H9 (cell line): ENCODE results near the gene PLEKHA5. TPM values are rescaled to one million over a fixed set of nuclear protein-coding genes. Genes with fewer than 3 reads are reported as not detected.

Source experiments
- DNase-seq: peaks from one replicate; pipeline ENCODE4 v3.0.0-alpha.2; 2017
- H2AFZ ChIP-seq: one replicate; pipeline ENCODE4 v1.6.1; 2013; ENCODE audit warnings: mild to moderate bottlenecking, low read length, control low read depth, moderate library complexity
- H2AK5ac ChIP-seq: 2 replicates; pipeline ENCODE4 v1.6.1; 2013; ENCODE audit warnings: low read length, control low read depth, mixed read lengths; ENCODE audit not compliant: insufficient read length
- H2BK120ac ChIP-seq: one replicate; pipeline ENCODE4 v1.6.1; 2013; ENCODE audit warnings: low read depth, mild to moderate bottlenecking, low read length, control low read depth, inconsistent platforms; ENCODE audit not compliant: poor library complexity, severe bottlenecking
- H2BK12ac ChIP-seq: 2 replicates; pipeline ENCODE4 v1.6.1; 2013; ENCODE audit warnings: low read length, control low read depth, mixed read lengths, low read depth; ENCODE audit not compliant: insufficient read length
- H2BK15ac ChIP-seq: 2 replicates; pipeline ENCODE4 v1.6.1; 2013; ENCODE audit warnings: low read depth, low read length, control low read depth
- H2BK20ac ChIP-seq: one replicate; pipeline ENCODE4 v1.6.1; 2013; ENCODE audit warnings: low read depth, mild to moderate bottlenecking, low read length, control low read depth, inconsistent platforms; ENCODE audit not compliant: poor library complexity, severe bottlenecking
- H2BK5ac ChIP-seq: 2 replicates; pipeline ENCODE4 v1.6.1; 2013; ENCODE audit warnings: low read length, control low read depth, mixed read lengths; ENCODE audit not compliant: insufficient read length
- H3K14ac ChIP-seq: 2 replicates; pipeline ENCODE4 v1.6.1; 2013; ENCODE audit warnings: low read length, control low read depth; ENCODE audit not compliant: insufficient read depth
- H3K18ac ChIP-seq: 2 replicates; pipeline ENCODE4 v1.6.1; 2013; ENCODE audit warnings: low read depth, mild to moderate bottlenecking, mixed read lengths, low read length, control low read depth; ENCODE audit not compliant: insufficient read length
- H3K23ac ChIP-seq: 2 replicates; pipeline ENCODE4 v1.6.1; 2013; ENCODE audit warnings: low read length, control low read depth, mixed read lengths, low read depth; ENCODE audit not compliant: insufficient read length
- H3K23me2 ChIP-seq: 2 replicates; pipeline ENCODE4 v1.6.1; 2013; ENCODE audit warnings: low read depth, mild to moderate bottlenecking, mixed read lengths, low read length, control low read depth; ENCODE audit not compliant: insufficient read length, poor library complexity, severe bottlenecking
- H3K27ac ChIP-seq: 2 replicates; pipeline ENCODE4 v1.5.1; 2013; ENCODE audit warnings: low read length, control low read depth, mixed read lengths, low read depth; ENCODE audit not compliant: insufficient read length
- H3K27me3 ChIP-seq: 2 replicates; pipeline ENCODE4 v1.6.1; 2013; ENCODE audit warnings: low read length, control low read depth, inconsistent platforms; ENCODE audit not compliant: insufficient read depth
- H3K4ac ChIP-seq: 2 replicates; pipeline ENCODE4 v1.6.1; 2013; ENCODE audit warnings: low read depth, mild to moderate bottlenecking, control low read depth, inconsistent platforms, low read length, moderate library complexity
- H3K4me1 ChIP-seq: 2 replicates; pipeline ENCODE4 v1.6.1; 2013; ENCODE audit warnings: low read length, control low read depth, inconsistent platforms; ENCODE audit not compliant: insufficient read depth
- H3K4me2 ChIP-seq: 2 replicates; pipeline ENCODE4 v1.6.1; 2013; ENCODE audit warnings: low read length, control low read depth, mixed read lengths; ENCODE audit not compliant: insufficient read length, insufficient read depth
- H3K56ac ChIP-seq: 2 replicates; pipeline ENCODE4 v1.6.1; 2013; ENCODE audit warnings: low read depth, mild to moderate bottlenecking, mixed read lengths, low read length, control low read depth; ENCODE audit not compliant: insufficient read length
- H3K79me1 ChIP-seq: 2 replicates; pipeline ENCODE4 v1.6.1; 2013; ENCODE audit warnings: low read depth, mild to moderate bottlenecking, moderate library complexity, low read length, control low read depth, inconsistent platforms; ENCODE audit not compliant: insufficient read depth, poor library complexity, severe bottlenecking
- H3K79me2 ChIP-seq: 2 replicates; pipeline ENCODE4 v1.6.1; 2013; ENCODE audit warnings: low read length, control low read depth, inconsistent platforms; ENCODE audit not compliant: insufficient read depth
- H3K9ac ChIP-seq: 2 replicates; pipeline ENCODE4 v1.6.1; 2013; ENCODE audit warnings: low read length, control low read depth, mixed read lengths; ENCODE audit not compliant: insufficient read length; ENCODE audit errors: extremely low read depth
- H3K9me3 ChIP-seq: one replicate; pipeline ENCODE4 v1.6.1; 2013; ENCODE audit warnings: low read depth, low read length, inconsistent platforms; ENCODE audit not compliant: control insufficient read depth
- H3T11ph ChIP-seq: one replicate; pipeline ENCODE4 v1.6.1; 2013; ENCODE audit warnings: mild to moderate bottlenecking, low read length, control low read depth, inconsistent platforms
- H4K20me1 ChIP-seq: one replicate; pipeline ENCODE4 v1.6.1; 2013; ENCODE audit not compliant: control insufficient read depth, insufficient read length, insufficient read depth
- H4K5ac ChIP-seq: 2 replicates; pipeline ENCODE4 v1.6.1; 2013; ENCODE audit warnings: low read depth, mild to moderate bottlenecking, mixed read lengths, low read length, control low read depth; ENCODE audit not compliant: insufficient read length
- H4K8ac ChIP-seq: replicated peaks from 2 replicates; pipeline ENCODE4 v1.6.1; 2013; ENCODE audit warnings: low read length, control low read depth, mixed read lengths, low read depth; ENCODE audit not compliant: insufficient read length
- H4K91ac ChIP-seq: 2 replicates; pipeline ENCODE4 v1.6.1; 2013; ENCODE audit warnings: low read depth, mild to moderate bottlenecking, moderate library complexity, mixed read lengths, low read length, control low read depth; ENCODE audit not compliant: insufficient read length
- H3K27ac Mint-ChIP-seq, 3 experiments: 2 replicates in 2 of 3; 3 replicates in 1 of 3; pipeline ENCODE4 v1.8.0; 2020 to 2021; ENCODE audit warnings: mixed read lengths in 3 of 3, mild to moderate bottlenecking in 1 of 3, moderate library complexity in 1 of 3
- H3K27me3 Mint-ChIP-seq: 2 replicates; pipeline ENCODE4 v1.8.0; 2021; ENCODE audit warnings: low read depth, mild to moderate bottlenecking, moderate library complexity, mixed read lengths
- H3K36me3 Mint-ChIP-seq, 3 experiments: 2 replicates in 2 of 3; 3 replicates in 1 of 3; pipeline ENCODE4 v1.8.0; 2020 to 2021; ENCODE audit warnings: low read depth in 3 of 3, mixed read lengths in 3 of 3; ENCODE audit not compliant: insufficient read depth in 1 of 3
- H3K4me1 Mint-ChIP-seq, 2 experiments: 2 replicates each; pipeline ENCODE4 v1.8.0; 2020; ENCODE audit warnings: mixed read lengths in 2 of 2
- H3K4me3 Mint-ChIP-seq, 2 experiments: 2 replicates in 1 of 2; 3 replicates in 1 of 2; pipeline ENCODE4 v1.8.0; 2020 to 2021; ENCODE audit warnings: mild to moderate bottlenecking in 2 of 2, mixed read lengths in 2 of 2, moderate library complexity in 1 of 2
- H3K9me3 Mint-ChIP-seq, 2 experiments: 2 replicates in 1 of 2; 3 replicates in 1 of 2; pipeline ENCODE4 v1.8.0; 2020; ENCODE audit warnings: mild to moderate bottlenecking in 2 of 2, mixed read lengths in 2 of 2, moderate library complexity in 1 of 2
- CTCF ChIP-seq: fragments of 200-600 bp; sonication (generic); conservative IDR thresholded peaks from 3 replicates; pipeline ENCODE4 v1.8.0; 2021; ENCODE audit warnings: antibody characterized with exemption, mild to moderate bottlenecking
- total RNA-seq: library from RNA; stranded (reverse); gene quantifications from 2 replicates; pipeline ENCODE4 v1.2.1, GENCODE V29; 2021

PLEKHA5 gene
- total RNA-seq, 1 experiment from 2014 or later = 86.7 TPM

GRCh38 chr12:19168644-19169043, 39.1 kb downstream of the PLEKHA5 start:
- Mint-ChIP-seq H3K36me3 (peaks cover 1 to 12% (median 12%) of the 10 kb centered on the region in 3 experiments; a peak in 6 of 7 replicates), H3K4me3 (no peak overlapping the region), H3K27ac (no peak overlapping the region; a peak in 1 of 7 replicates), H3K27me3 (no peaks in the 10 kb centered on the region), H3K9me3 (no peaks in the 10 kb centered on the region), H3K4me1 (peaks cover 62 to 66% of the 10 kb centered on the region in 2 experiments)
- no peak overlapping the region for H2AK5ac ChIP-seq
- no peak overlapping the region for H4K5ac ChIP-seq
- no peak overlapping the region for H3K4me2 ChIP-seq
- no peak overlapping the region for H2AFZ ChIP-seq
- no peak overlapping the region for H4K91ac ChIP-seq
- no peak overlapping the region for H3K56ac ChIP-seq
- H4K20me1 ChIP-seq = no peaks in the 10 kb centered on the region
- no peak overlapping the region for H2BK12ac ChIP-seq
- H3K14ac ChIP-seq = no peak overlapping the region
- no peak overlapping the region for H3K18ac ChIP-seq
- H3K9ac ChIP-seq = no peak overlapping the region
- no peak overlapping the region for H2BK20ac ChIP-seq
- H3K27me3 ChIP-seq = no peaks in the 10 kb centered on the region
- peaks cover 3% of the 10 kb centered on the region; the same call in 1 of the 2 replicates for H3K4me1 ChIP-seq
- no peak overlapping the region for H2BK5ac ChIP-seq
- H3K4ac ChIP-seq = no peak overlapping the region
- TF ChIP-seq CTCF = no peak
- H2BK15ac ChIP-seq = no peak overlapping the region
- no peak overlapping the region for H4K8ac ChIP-seq
- no peaks in the 10 kb centered on the region for H3K23me2 ChIP-seq
- no peaks in the 10 kb centered on the region for H3K79me1 ChIP-seq
- no peak overlapping the region for H3K23ac ChIP-seq
- H3K9me3 ChIP-seq = no peaks in the 10 kb centered on the region
- no peak for DNase-seq
- peaks cover 17% of the 10 kb centered on the region; the same call in 1 of the 2 replicates for H3K79me2 ChIP-seq
- no peak overlapping the region for H3K27ac ChIP-seq
- H3T11ph ChIP-seq = no peak overlapping the region
- no peak overlapping the region for H2BK120ac ChIP-seq
